Stimulated activated naive CD8-positive, alpha-beta T cell treated with anti-CD3 and anti-CD28 coated beads, Interleukin-15, Interleukin-2, amounts not matched to agents 100 ng/mL and 50 ng/mL, for 24 hours (primary cell): ENCODE measurements around the gene ECM1.

Experiments used
- H3K27ac Mint-ChIP-seq: one replicate; pipeline ENCODE4 v1.8.0; 2021; ENCODE audit warnings: mild to moderate bottlenecking, mixed read lengths
- H3K27me3 Mint-ChIP-seq: one replicate; pipeline ENCODE4 v1.8.0; 2021; ENCODE audit warnings: mixed read lengths
- H3K36me3 Mint-ChIP-seq: one replicate; pipeline ENCODE4 v1.8.0; 2021; ENCODE audit warnings: low read depth, mixed read lengths
- H3K4me1 Mint-ChIP-seq: one replicate; pipeline ENCODE4 v1.8.0; 2021; ENCODE audit warnings: low read depth, mixed read lengths
- H3K4me3 Mint-ChIP-seq: one replicate; pipeline ENCODE4 v1.8.0; 2021; ENCODE audit warnings: mild to moderate bottlenecking, mixed read lengths
- H3K9me3 Mint-ChIP-seq: one replicate; pipeline ENCODE4 v1.8.0; 2021; ENCODE audit warnings: mixed read lengths

The ECM1 gene

GRCh38 chr1:150507912-150508864 is at the start of gene ECM1:
Gene ECM1 (plus strand): TSS chr1:150508109. CDS start chr1:150508210, 101 bp downstream.
- peaks cover 28% of the 10 kb centered on the region for H3K36me3 Mint-ChIP-seq
- H3K9me3 Mint-ChIP-seq, result no peaks in the 10 kb centered on the region
- no peak within 1 kb of the TSS for H3K4me3 Mint-ChIP-seq
- H3K27ac Mint-ChIP-seq, result no peak within 1 kb of the TSS
- H3K4me1 Mint-ChIP-seq, result no peaks in the 10 kb centered on the region
- H3K27me3 Mint-ChIP-seq, result no peaks in the 10 kb centered on the region

GRCh38 chr1:150464422-150464826 is 43.5 kb upstream of the ECM1 start:
- peaks cover 23% of the 10 kb centered on the region for H3K36me3 Mint-ChIP-seq
- H3K27ac Mint-ChIP-seq, result peak overlapping the region; percentile 9

GRCh38 chr1:150466964-150467363 is 40.9 kb upstream of the ECM1 start:
- Mint-ChIP-seq H3K9me3 (no peaks in the 10 kb centered on the region), H3K36me3 (peaks cover 39% of the 10 kb centered on the region)

More at GRCh38 chr1:150464422-150464826, 43.5 kb upstream of the ECM1 start:
- H3K4me1 Mint-ChIP-seq, result peaks cover 5% of the 10 kb centered on the region
- no peaks in the 10 kb centered on the region for H3K27me3 Mint-ChIP-seq
- H3K4me3 Mint-ChIP-seq, result no peak overlapping the region
- no peaks in the 10 kb centered on the region for H3K9me3 Mint-ChIP-seq

GRCh38 chr1:150469291-150469690 is 38.6 kb upstream of the ECM1 start:
- Mint-ChIP-seq H3K27me3 (no peaks in the 10 kb centered on the region), H3K4me1 (peaks cover 2% of the 10 kb centered on the region), H3K27ac (no peak overlapping the region), H3K4me3 (no peak overlapping the region), H3K36me3 (peaks cover 49% of the 10 kb centered on the region), H3K9me3 (no peaks in the 10 kb centered on the region)

More at GRCh38 chr1:150466964-150467363, 40.9 kb upstream of the ECM1 start:
- H3K27me3 Mint-ChIP-seq, result no peaks in the 10 kb centered on the region
- no peak overlapping the region for H3K4me3 Mint-ChIP-seq
- H3K27ac Mint-ChIP-seq, result no peak overlapping the region
- H3K4me1 Mint-ChIP-seq, result peaks cover 5% of the 10 kb centered on the region

- Mint-ChIP-seq H3K4me1 (peaks cover 18% of the 10 kb centered on the region), H3K36me3 (peaks cover 35% of the 10 kb centered on the region), H3K9me3 (no peaks in the 10 kb centered on the region), H3K4me3 (no peak overlapping the region), H3K27ac (no peak overlapping the region), H3K27me3 (no peaks in the 10 kb centered on the region)
Measured at GRCh38 chr1:150472601-150473200, 35.2 kb upstream of the ECM1 start.

- H3K4me1 Mint-ChIP-seq, result peaks cover 19% of the 10 kb centered on the region
- no peak overlapping the region for H3K27ac Mint-ChIP-seq
Measured at GRCh38 chr1:150473659-150474058, 34.2 kb upstream of the ECM1 start.

GRCh38 chr1:150474869-150475268 is 33.0 kb upstream of the ECM1 start:
- H3K27ac Mint-ChIP-seq, result no peak overlapping the region
- no peaks in the 10 kb centered on the region for H3K27me3 Mint-ChIP-seq
- H3K36me3 Mint-ChIP-seq, result peaks cover 33% of the 10 kb centered on the region
- H3K4me3 Mint-ChIP-seq, result no peak overlapping the region
- H3K4me1 Mint-ChIP-seq, result peaks cover 19% of the 10 kb centered on the region
- no peaks in the 10 kb centered on the region for H3K9me3 Mint-ChIP-seq

More at GRCh38 chr1:150473659-150474058, 34.2 kb upstream of the ECM1 start:
- Mint-ChIP-seq H3K4me3 (no peak overlapping the region), H3K9me3 (no peaks in the 10 kb centered on the region), H3K36me3 (peaks cover 35% of the 10 kb centered on the region), H3K27me3 (no peaks in the 10 kb centered on the region)

GRCh38 chr1:150476754-150477153 is 31.2 kb upstream of the ECM1 start:
- Mint-ChIP-seq H3K36me3 (peaks cover 14% of the 10 kb centered on the region), H3K4me1 (peaks cover 19% of the 10 kb centered on the region), H3K27me3 (no peaks in the 10 kb centered on the region), H3K27ac (no peak overlapping the region), H3K9me3 (no peaks in the 10 kb centered on the region), H3K4me3 (no peak overlapping the region)

- H3K36me3 Mint-ChIP-seq, result peaks cover 9% of the 10 kb centered on the region
- H3K9me3 Mint-ChIP-seq, result no peaks in the 10 kb centered on the region
- H3K4me1 Mint-ChIP-seq, result peaks cover 19% of the 10 kb centered on the region
- no peaks in the 10 kb centered on the region for H3K27me3 Mint-ChIP-seq
- peak overlapping the region; percentile 41 for H3K27ac Mint-ChIP-seq
- no peak overlapping the region for H3K4me3 Mint-ChIP-seq
Measured at GRCh38 chr1:150477320-150477719, 30.6 kb upstream of the ECM1 start.

GRCh38 chr1:150477733-150478132 is 30.2 kb upstream of the ECM1 start:
- peak overlapping the region; percentile 41 for H3K27ac Mint-ChIP-seq
- no peaks in the 10 kb centered on the region for H3K9me3 Mint-ChIP-seq
- H3K36me3 Mint-ChIP-seq, result peaks cover 4% of the 10 kb centered on the region
- H3K27me3 Mint-ChIP-seq, result no peaks in the 10 kb centered on the region
- no peak overlapping the region for H3K4me3 Mint-ChIP-seq
- peaks cover 19% of the 10 kb centered on the region for H3K4me1 Mint-ChIP-seq

GRCh38 chr1:150479370-150479769 is 28.5 kb upstream of the ECM1 start:
- Mint-ChIP-seq H3K4me1 (peaks cover 19% of the 10 kb centered on the region), H3K4me3 (no peak overlapping the region), H3K9me3 (no peaks in the 10 kb centered on the region), H3K27me3 (no peaks in the 10 kb centered on the region), H3K27ac (no peak overlapping the region), H3K36me3 (no peaks in the 10 kb centered on the region)

GRCh38 chr1:150479927-150480352 is 28.0 kb upstream of the ECM1 start:
- Mint-ChIP-seq H3K27ac (no peak overlapping the region), H3K9me3 (no peaks in the 10 kb centered on the region), H3K27me3 (no peaks in the 10 kb centered on the region), H3K4me1 (peaks cover 19% of the 10 kb centered on the region), H3K4me3 (no peak overlapping the region), H3K36me3 (no peaks in the 10 kb centered on the region)

- Mint-ChIP-seq H3K36me3 (peaks cover 9% of the 10 kb centered on the region), H3K27me3 (no peaks in the 10 kb centered on the region), H3K4me1 (peaks cover 22% of the 10 kb centered on the region), H3K27ac (no peak overlapping the region), H3K9me3 (no peaks in the 10 kb centered on the region), H3K4me3 (no peak overlapping the region)
Measured at GRCh38 chr1:150484431-150484830, 23.5 kb upstream of the ECM1 start.

GRCh38 chr1:150484861-150485260 is 23.0 kb upstream of the ECM1 start:
- peaks cover 23% of the 10 kb centered on the region for H3K4me1 Mint-ChIP-seq
- peaks cover 11% of the 10 kb centered on the region for H3K36me3 Mint-ChIP-seq
- H3K27me3 Mint-ChIP-seq, result no peaks in the 10 kb centered on the region
- H3K9me3 Mint-ChIP-seq, result no peaks in the 10 kb centered on the region
- H3K4me3 Mint-ChIP-seq, result no peak overlapping the region
- no peak overlapping the region for H3K27ac Mint-ChIP-seq
